Lower lobe of right lung (tissue), 2 donors: Measurements from ENCODE around the gene COMP. TPM values are rescaled to one million over a fixed set of nuclear protein-coding genes. Genes with fewer than 3 reads are reported as not detected.

Source experiments
- ATAC-seq, 2 donors: fragments of 200-7000 bp; cut with Tn5 transposase; one replicate each; pipeline ENCODE4 v1.9.1; 2020 to 2022; ENCODE audit warnings: mild to moderate bottlenecking in 2 of 2, moderate library complexity in 2 of 2
- DNase-seq: peaks from one replicate; pipeline ENCODE4 v3.0.0-alpha.2; 2020
- H3K27ac ChIP-seq: fragments of 200-600 bp; one replicate; pipeline ENCODE4 v1.8.0; 2022
- H3K27me3 ChIP-seq: fragments of 200-600 bp; one replicate; pipeline ENCODE4 v1.8.0; 2022; ENCODE audit warnings: low read depth
- H3K36me3 ChIP-seq: fragments of 200-600 bp; one replicate; pipeline ENCODE4 v1.8.0; 2022; ENCODE audit warnings: mild to moderate bottlenecking
- H3K4me1 ChIP-seq: fragments of 200-600 bp; one replicate; pipeline ENCODE4 v1.8.0; 2022
- H3K4me3 ChIP-seq: fragments of 200-600 bp; one replicate; pipeline ENCODE4 v1.8.0; 2022; ENCODE audit warnings: mild to moderate bottlenecking
- H3K9me3 ChIP-seq: fragments of 200-600 bp; one replicate; pipeline ENCODE4 v1.8.0; 2022
- intact Hi-C: fragments of 100-400 bp; cut with DNase I; formaldehyde crosslinking; loops from one replicate; pipeline ENCODE4 v1.11.0; 2022
- total RNA-seq: library from RNA; stranded (reverse); fragmentation: NEBNext Ultra II Directional; extraction: Animal tissue kit (Norgen Biotek cat#: 25700); gene quantifications from one replicate; pipeline ENCODE4 v1.2.1, GENCODE V29; 2021
- TF ChIP-seq, protein P1 (sequence below): fragments of 200-600 bp; IDR thresholded peaks from one replicate; pipeline ENCODE4 v1.8.0; 2022; ENCODE audit warnings: antibody characterized with exemption, mild to moderate bottlenecking
- donor health status: DM: no; HTN: yes; CAD: no; lungs with severe emphysema.

The COMP gene
- total RNA-seq, 1 donor from 2014 or later, result 2.3 TPM

DNA sequence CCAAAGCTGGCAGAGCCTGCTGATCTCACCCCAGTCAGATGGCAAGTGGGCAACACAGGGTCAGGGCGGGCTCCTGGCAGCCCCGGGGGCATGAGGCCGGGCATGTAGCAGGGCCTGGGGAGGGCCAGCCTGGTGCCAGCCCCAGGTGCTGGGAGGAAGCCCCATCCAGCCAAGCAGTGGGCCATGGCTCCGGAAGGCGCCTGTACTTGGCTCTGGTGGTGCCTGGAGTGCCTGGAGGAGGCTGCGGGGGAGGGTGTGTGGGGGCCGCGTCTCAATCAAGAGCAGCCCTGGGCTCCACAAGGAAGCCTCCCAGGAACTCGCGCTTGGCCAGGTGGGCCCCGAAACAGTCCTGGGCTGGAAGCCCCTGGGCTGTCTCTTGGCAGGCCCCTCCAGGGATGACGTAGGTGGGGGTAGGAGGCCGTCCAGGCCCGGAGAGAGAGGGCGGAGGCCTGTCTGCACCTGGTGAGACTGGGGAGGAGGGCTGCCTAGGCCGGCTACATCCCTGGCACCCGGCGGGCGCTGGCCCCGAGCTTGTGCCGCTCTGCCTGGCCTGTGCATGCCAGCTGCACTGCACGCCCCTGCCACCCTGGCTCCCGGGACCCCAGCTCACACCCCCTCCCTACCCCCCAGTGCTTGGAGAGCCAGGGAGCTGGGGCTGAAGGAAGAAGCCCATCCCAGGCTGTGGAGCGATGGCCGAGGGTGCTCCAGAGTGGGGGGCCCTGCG is 45.9 kb downstream of the COMP start:
- TF ChIP-seq, protein P1, sequence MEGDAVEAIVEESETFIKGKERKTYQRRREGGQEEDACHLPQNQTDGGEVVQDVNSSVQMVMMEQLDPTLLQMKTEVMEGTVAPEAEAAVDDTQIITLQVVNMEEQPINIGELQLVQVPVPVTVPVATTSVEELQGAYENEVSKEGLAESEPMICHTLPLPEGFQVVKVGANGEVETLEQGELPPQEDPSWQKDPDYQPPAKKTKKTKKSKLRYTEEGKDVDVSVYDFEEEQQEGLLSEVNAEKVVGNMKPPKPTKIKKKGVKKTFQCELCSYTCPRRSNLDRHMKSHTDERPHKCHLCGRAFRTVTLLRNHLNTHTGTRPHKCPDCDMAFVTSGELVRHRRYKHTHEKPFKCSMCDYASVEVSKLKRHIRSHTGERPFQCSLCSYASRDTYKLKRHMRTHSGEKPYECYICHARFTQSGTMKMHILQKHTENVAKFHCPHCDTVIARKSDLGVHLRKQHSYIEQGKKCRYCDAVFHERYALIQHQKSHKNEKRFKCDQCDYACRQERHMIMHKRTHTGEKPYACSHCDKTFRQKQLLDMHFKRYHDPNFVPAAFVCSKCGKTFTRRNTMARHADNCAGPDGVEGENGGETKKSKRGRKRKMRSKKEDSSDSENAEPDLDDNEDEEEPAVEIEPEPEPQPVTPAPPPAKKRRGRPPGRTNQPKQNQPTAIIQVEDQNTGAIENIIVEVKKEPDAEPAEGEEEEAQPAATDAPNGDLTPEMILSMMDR, result no peak
- intact Hi-C loops, result no loop called here
- DNase-seq (no peak), ATAC-seq (no peak)
- Histone ChIP-seq H3K9me3 (no peaks in the 10 kb centered on the region), H3K27ac (no peak overlapping the region), H3K27me3 (no peaks in the 10 kb centered on the region), H3K4me3 (no peak overlapping the region), H3K36me3 (peaks cover 3% of the 10 kb centered on the region), H3K4me1 (peaks cover 32% of the 10 kb centered on the region)

DNA sequence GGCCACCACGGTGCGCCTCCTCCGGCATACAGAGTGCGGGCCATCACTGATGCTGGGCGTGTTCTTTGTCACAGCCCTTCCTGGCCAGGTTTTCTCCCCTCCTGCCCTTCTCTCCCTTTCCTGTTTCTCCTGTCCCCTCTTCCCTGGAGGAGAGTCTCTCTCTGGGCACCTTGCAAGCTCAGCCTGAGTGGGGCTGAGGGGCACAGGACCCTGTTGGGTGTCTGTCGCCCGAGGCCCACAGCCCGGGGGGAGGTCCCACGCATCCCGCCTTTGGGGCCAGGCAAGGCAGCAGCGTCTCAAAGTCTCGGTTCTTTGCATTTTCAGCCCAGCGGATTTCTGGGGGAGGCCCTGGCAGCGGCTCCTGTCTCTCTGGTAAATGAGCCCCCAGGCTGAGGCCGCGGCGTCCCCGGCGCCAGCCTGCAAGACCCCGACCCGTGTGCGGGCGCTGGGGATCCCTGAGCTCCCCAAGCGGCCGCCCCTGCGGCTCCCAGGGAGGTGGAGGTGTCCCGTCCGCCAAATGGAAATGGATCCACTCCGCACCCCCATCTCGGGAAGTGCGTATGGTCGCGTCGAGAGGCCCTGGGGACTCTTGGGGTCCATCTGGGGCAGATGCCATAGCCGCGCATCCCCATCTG is 47.2 kb downstream of the COMP start:
- H3K27me3 ChIP-seq, result no peaks in the 10 kb centered on the region
- TF ChIP-seq, protein P1, result no peak
- DNase-seq (no peak), ATAC-seq (no peak)
- no peak overlapping the region for H3K4me3 ChIP-seq
- intact Hi-C loops, result no loop called here
- H3K9me3 ChIP-seq, result no peaks in the 10 kb centered on the region
- no peak overlapping the region for H3K27ac ChIP-seq
- no peaks in the 10 kb centered on the region for H3K36me3 ChIP-seq
- peaks cover 32% of the 10 kb centered on the region for H3K4me1 ChIP-seq

DNA sequence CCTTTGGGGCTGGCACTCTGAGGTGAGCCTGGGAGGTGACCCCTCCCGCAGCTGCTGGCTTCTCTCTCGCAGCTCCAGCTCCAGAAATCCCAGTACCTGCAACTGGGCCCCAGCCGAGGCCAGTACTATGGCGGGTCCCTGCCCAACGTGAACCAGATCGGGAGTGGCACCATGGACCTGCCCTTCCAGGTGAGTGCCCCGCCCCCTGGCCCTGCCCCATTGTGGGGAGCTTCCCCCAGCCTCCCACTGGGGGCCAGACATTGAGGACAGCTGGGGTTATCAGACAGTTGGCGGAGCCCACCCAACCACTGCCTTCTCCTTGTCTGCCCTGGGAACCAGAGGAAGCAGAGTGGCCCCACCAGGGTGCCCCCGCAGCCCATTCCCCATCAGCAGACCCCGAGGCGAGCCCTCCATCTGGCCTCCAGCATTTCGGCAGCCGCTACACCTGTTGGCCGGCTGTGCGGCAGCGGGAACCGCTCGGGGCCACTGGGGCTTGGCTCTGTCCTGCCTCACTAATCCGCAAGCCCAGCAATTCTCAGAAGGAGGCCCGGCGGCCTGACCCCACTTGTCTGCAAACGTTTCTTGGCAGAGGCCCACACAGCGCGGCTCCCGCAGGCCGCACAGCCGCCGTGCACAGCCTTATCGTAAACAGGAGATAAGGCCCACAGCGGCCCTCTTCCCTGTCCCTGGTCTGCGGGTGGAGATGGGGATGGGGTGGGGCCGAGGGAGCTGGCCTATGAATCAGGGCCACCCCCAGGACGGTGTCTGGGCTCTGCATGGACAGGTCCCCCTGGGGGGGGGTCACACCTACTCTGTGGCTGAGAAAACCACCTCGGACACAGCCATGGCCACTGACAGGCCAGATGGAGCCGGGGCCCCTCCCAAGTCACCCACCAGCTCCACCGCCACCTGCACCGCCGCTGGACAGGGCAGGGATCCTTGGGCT is 48.0 kb downstream of the COMP start:
- intact Hi-C loops, result no loop called here
- Histone ChIP-seq H3K36me3 (no peaks in the 10 kb centered on the region), H3K27ac (peak overlapping the region; percentile 33), H3K4me1 (peaks cover 32% of the 10 kb centered on the region), H3K4me3 (no peak overlapping the region), H3K9me3 (no peaks in the 10 kb centered on the region), H3K27me3 (no peaks in the 10 kb centered on the region)
- peak; percentile 82 for DNase-seq
- TF ChIP-seq, protein P1, result no peak
- peak; percentile 67 to 73 for ATAC-seq

DNA sequence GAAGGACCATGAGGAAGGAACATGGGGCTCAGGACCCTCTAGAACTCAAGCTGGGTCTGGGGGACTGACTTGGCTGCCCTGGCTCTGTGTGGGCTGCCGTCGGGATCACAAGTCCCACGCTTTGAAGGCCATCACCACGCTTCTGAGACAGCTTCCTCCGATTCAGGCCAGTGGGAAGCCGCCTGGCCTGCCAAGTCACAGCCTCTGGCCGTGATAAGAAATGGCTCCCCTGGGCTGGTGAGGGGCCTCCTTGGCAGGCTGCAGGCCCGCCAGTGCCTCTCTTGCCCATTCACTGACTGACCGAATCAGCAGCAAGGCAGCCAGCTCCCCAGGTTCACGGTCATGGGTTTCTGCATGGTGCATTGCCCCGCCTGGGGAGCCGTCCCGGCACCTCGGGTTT is 48.8 kb downstream of the COMP start:
- no peaks in the 10 kb centered on the region for H3K9me3 ChIP-seq
- no peak for ATAC-seq
- peaks cover 32% of the 10 kb centered on the region for H3K4me1 ChIP-seq
- H3K36me3 ChIP-seq, result no peaks in the 10 kb centered on the region
- H3K27me3 ChIP-seq, result no peaks in the 10 kb centered on the region
- TF ChIP-seq, protein P1, result no peak
- H3K27ac ChIP-seq, result peak overlapping the region; percentile 26
- H3K4me3 ChIP-seq, result no peak overlapping the region
- intact Hi-C loops, result no loop called here
- DNase-seq, result no peak
